SK-N-SH (cell line): ENCODE data around the gene ZNF138. TPM values are rescaled to one million over a fixed set of nuclear protein-coding genes. Genes with fewer than 3 reads are reported as not detected.

Source experiments
- CTCF ChIA-PET: fragments of 300-600, 350-600 bp; formaldehyde crosslinking; extraction: SDS; loops from one replicate; lab custom pipeline; 2021; lab: Yijun Ruan, JAX
- POLR2A ChIA-PET: fragments of 350-600 bp; sonication (Branson Sonifier 250); formaldehyde crosslinking; extraction: SDS; loops from one replicate; lab custom pipeline; 2020; ENCODE audit warnings: antibody characterized with exemption, inconsistent platforms; lab: Yijun Ruan, JAX
- DNase-seq: peaks from one replicate; pipeline ENCODE4 v3.0.0; 2012
- H2AFZ ChIP-seq: fragments of 200-600 bp; sonication (generic); 2 replicates; pipeline ENCODE4 v1.8.1; 2016; ENCODE audit warnings: antibody characterized with exemption, mild to moderate bottlenecking, low read depth
- H3F3A ChIP-seq: fragments of 200-600 bp; sonication (generic); replicated peaks from 2 replicates; pipeline ENCODE3; 2016; ENCODE audit warnings: antibody characterized with exemption, mild to moderate bottlenecking; ENCODE audit not compliant: insufficient read depth
- H3K27ac ChIP-seq, 2 experiments: fragments of 200-500 bp in 1 of 2; fragments of 200-600 bp in 1 of 2; sonication (Bioruptor generic) in 1 of 2; sonication (generic), shearing (Covaris generic) in 1 of 2; 2 replicates each; pipeline versions ENCODE4 v1.5.1 to v1.6.1; 2014 to 2016; ENCODE audit warnings: low read depth in 2 of 2, inconsistent platforms in 1 of 2, low read length in 1 of 2, mild to moderate bottlenecking in 1 of 2, mixed read lengths in 1 of 2
- H3K27me3 ChIP-seq: fragments of 200-600 bp; sonication (generic), shearing (Covaris generic); 2 replicates; pipeline ENCODE4 v1.6.1; 2016; ENCODE audit warnings: mixed run types; ENCODE audit not compliant: insufficient read depth
- H3K36me3 ChIP-seq, 2 experiments: fragments of 200-500 bp in 1 of 2; fragments of 200-600 bp in 1 of 2; sonication (Bioruptor generic) in 1 of 2; sonication (generic) in 1 of 2; replicated peaks in 1 of 2; 2 replicates each; pipeline versions ENCODE3 to v1.5.1; 2014 to 2016; ENCODE audit warnings: low read length in 1 of 2, mild to moderate bottlenecking in 1 of 2; ENCODE audit not compliant: insufficient read depth in 2 of 2, control insufficient read depth in 1 of 2
- H3K4me1 ChIP-seq, 2 experiments: fragments of 200-500 bp in 1 of 2; fragments of 200-600 bp in 1 of 2; sonication (Bioruptor generic) in 1 of 2; sonication (generic), shearing (Covaris generic) in 1 of 2; 2 replicates each; pipeline versions ENCODE4 v1.5.1 to v1.6.1; 2014 to 2016; ENCODE audit warnings: low read depth in 1 of 2, low read length in 1 of 2, mixed run types in 1 of 2; ENCODE audit not compliant: insufficient read depth in 2 of 2, control insufficient read depth in 1 of 2
- H3K4me2 ChIP-seq: fragments of 200-600 bp; sonication (generic), shearing (Covaris generic); 2 replicates; pipeline ENCODE4 v1.6.1; 2017; ENCODE audit warnings: mixed run types
- H3K4me3 ChIP-seq, 2 experiments: fragments of 200-500 bp in 1 of 2; fragments of 200-600 bp in 1 of 2; sonication (Bioruptor generic) in 1 of 2; sonication (generic), shearing (Covaris generic) in 1 of 2; 2 replicates each; pipeline versions ENCODE4 v1.5.1 to v1.8.1; 2014 to 2016; ENCODE audit warnings: low read depth in 2 of 2, inconsistent platforms in 1 of 2, low read length in 1 of 2, mild to moderate bottlenecking in 1 of 2, mixed read lengths in 1 of 2, moderate library complexity in 1 of 2
- H3K79me2 ChIP-seq: fragments of 200-600 bp; sonication (generic); 2 replicates; pipeline ENCODE4 v1.8.1; 2017; ENCODE audit warnings: mild to moderate bottlenecking; ENCODE audit not compliant: insufficient read depth
- H3K9ac ChIP-seq: fragments of 200-600 bp; sonication (generic); 2 replicates; pipeline ENCODE4 v1.6.1; 2017; ENCODE audit warnings: mixed run types
- H3K9me2 ChIP-seq: fragments of 200-600 bp; sonication (generic); 2 replicates; pipeline ENCODE4 v1.6.1; 2017; ENCODE audit warnings: mixed run types
- H3K9me3 ChIP-seq: fragments of 200-600 bp; sonication (generic); 2 replicates; pipeline ENCODE4 v1.6.1; 2017; ENCODE audit warnings: mixed run types, mild to moderate bottlenecking, moderate library complexity
- H4K20me1 ChIP-seq: fragments of 200-600 bp; sonication (generic); 2 replicates; pipeline ENCODE4 v1.6.1; 2017; ENCODE audit warnings: mild to moderate bottlenecking, mixed run types; ENCODE audit not compliant: insufficient read depth
- CHD2 ChIP-seq: fragments of 150-350 bp; IDR thresholded peaks from 2 replicates; pipeline ENCODE4 v1.6.1; 2018; ENCODE audit warnings: low read length; ENCODE audit not compliant: partially characterized antibody
- ELF1 ChIP-seq: IDR thresholded peaks from 2 replicates; pipeline ENCODE4 v1.4.0; 2012
- EP300 ChIP-seq, 2 experiments: IDR thresholded peaks; 2 replicates each; pipeline versions ENCODE4 v1.4.0 to v1.6.1; 2012; ENCODE audit warnings: borderline replicate concordance in 1 of 2, low read depth in 1 of 2, low read length in 1 of 2
- FOXJ3 ChIP-seq: sonication (generic); formaldehyde crosslinking; IDR thresholded peaks from 2 replicates; pipeline ENCODE4 v1.5.1; 2020; ENCODE audit warnings: mild to moderate bottlenecking, missing genetic modification reagents
- FOXM1 ChIP-seq: IDR thresholded peaks from 2 replicates; pipeline ENCODE4 v1.4.0; 2012; ENCODE audit warnings: low read depth, mild to moderate bottlenecking
- MXI1 ChIP-seq: IDR thresholded peaks from 2 replicates; pipeline ENCODE4 v1.6.1; 2012; ENCODE audit warnings: mild to moderate bottlenecking, low read depth, low read length, improper control_type of control experiment
- NFIC ChIP-seq: IDR thresholded peaks from 2 replicates; pipeline ENCODE4 v1.4.0; 2012; ENCODE audit warnings: borderline replicate concordance
- NRF1 ChIP-seq: IDR thresholded peaks from 2 replicates; pipeline ENCODE4 v1.6.1; 2012; ENCODE audit warnings: low read depth, mild to moderate bottlenecking, low read length
- POLR2AphosphoS5 ChIP-seq: IDR thresholded peaks from 2 replicates; pipeline ENCODE4 v1.6.1; 2012; ENCODE audit warnings: low read depth, low read length
- RAD21 ChIP-seq: IDR thresholded peaks from 2 replicates; pipeline ENCODE4 v1.6.1; 2012; ENCODE audit warnings: mild to moderate bottlenecking, low read length
- RCOR1 ChIP-seq: fragments of 150-350 bp; IDR thresholded peaks from 2 replicates; pipeline ENCODE4 v1.6.1; 2017; ENCODE audit warnings: antibody characterized with exemption, low read length
- RFX5 ChIP-seq: IDR thresholded peaks from 2 replicates; pipeline ENCODE4 v1.6.1; 2012; ENCODE audit warnings: mild to moderate bottlenecking, improper control_type of control experiment, low read length
- RXRA ChIP-seq: IDR thresholded peaks from 2 replicates; pipeline ENCODE4 v1.4.0; 2012; ENCODE audit warnings: low read depth, mild to moderate bottlenecking, borderline replicate concordance
- TAF1 ChIP-seq: IDR thresholded peaks from 2 replicates; pipeline ENCODE4 v1.6.1; 2012; ENCODE audit warnings: low read depth, mild to moderate bottlenecking, low read length, moderate library complexity, borderline replicate concordance
- TEAD4 ChIP-seq: IDR thresholded peaks from 2 replicates; pipeline ENCODE4 v1.4.0; 2012; ENCODE audit warnings: mild to moderate bottlenecking, borderline replicate concordance; ENCODE audit not compliant: insufficient read depth
- WGBS: methylation state at CpG from one replicate; pipeline ENCODE4 v1.1.6; 2017; ENCODE audit warnings: low lambda C conversion rate; 5-methylcytosine and 5-hydroxymethylcytosine counted together
- polyA plus RNA-seq, 3 experiments: library from polyadenylated mRNA; depleted of rRNA; stranded (reverse); fragments of >200 nt; gene quantifications; 2 replicates each; pipeline ENCODE4 v1.2.3, GENCODE V29; 2012
- TF ChIP-seq, protein P1 (sequence below): IDR thresholded peaks from 2 replicates; pipeline ENCODE4; 2012
- TF ChIP-seq, protein P2 (sequence below): fragments of 150-350 bp; IDR thresholded peaks from 2 replicates; pipeline ENCODE4 v1.6.1; 2017; ENCODE audit warnings: antibody characterized with exemption, low read length, low read depth, borderline replicate concordance
- TF ChIP-seq, protein P3 (sequence below): IDR thresholded peaks from 2 replicates; pipeline ENCODE4 v1.6.1; 2012; ENCODE audit warnings: mild to moderate bottlenecking, low read depth, low read length, moderate library complexity
- TF ChIP-seq, protein P4 (sequence below): fragments of 150-350 bp; IDR thresholded peaks from 2 replicates; pipeline ENCODE4 v1.6.1; 2016; ENCODE audit warnings: mild to moderate bottlenecking, low read depth, low read length

ZNF138 gene
- polyA plus RNA-seq, 1 of the 3 experiments (the other 2 are of a cell fraction): 4.9 TPM

DNA sequence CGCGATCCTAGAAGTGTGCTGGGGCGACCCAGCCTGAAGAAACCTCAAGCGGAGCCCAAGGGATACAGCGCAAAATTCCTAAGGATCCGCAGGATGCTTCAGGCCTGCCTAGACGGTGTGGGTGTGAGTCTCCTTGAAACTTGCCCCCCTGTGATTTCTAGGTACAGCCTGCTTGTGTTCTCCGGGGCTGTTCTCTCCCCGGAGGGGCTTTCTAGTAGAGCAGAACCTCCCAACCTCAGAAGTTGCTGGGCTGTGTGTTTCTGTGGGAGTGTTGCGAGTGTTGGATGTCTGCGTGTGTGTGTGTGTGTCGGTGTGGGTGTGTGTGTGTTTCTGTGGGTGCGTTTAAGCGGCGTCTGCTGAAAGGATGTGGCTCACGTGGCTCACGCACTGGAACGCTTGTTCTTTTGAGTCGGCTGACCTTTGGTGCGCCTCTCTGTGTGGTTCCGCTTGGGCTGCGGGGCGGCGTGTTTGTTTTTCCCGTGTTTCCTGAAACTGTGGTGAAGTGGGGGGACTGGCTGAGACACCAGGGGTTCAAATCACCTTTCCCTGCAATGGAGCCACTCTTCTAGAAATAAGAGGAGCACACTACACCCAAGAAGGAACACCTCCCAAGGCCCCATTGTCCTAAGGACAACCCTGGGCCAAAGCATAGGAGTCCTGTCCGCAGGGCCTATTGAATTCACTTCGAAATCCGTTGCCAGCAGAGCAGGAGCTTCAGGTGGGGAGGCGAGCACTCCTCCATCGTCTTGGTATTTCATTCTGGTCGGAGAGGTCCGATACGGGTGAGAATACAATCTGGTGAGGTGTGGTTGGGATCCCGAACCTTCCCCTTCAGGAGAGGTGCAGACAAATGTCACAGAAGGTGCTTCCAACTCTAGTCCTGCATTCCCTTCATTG is 83.7 kb downstream of the ZNF138 start:
- Histone ChIP-seq H3K27me3 (peaks cover 9% of the 10 kb centered on the region; the same call in 1 of the 2 replicates), H3K27ac (no peak overlapping the region), H3K9me3 (no peaks in the 10 kb centered on the region), H3F3A (no peaks in the 10 kb centered on the region), H3K4me1 (peaks cover 0 to 6% of the 10 kb centered on the region in 2 experiments; a peak in 1 of 4 replicates), H3K4me2 (peak overlapping the region; percentile 80), H3K4me3 (peak overlapping the region; percentile 55 to 60), H3K9me2 (no peaks in the 10 kb centered on the region), H3K36me3 (no peaks in the 10 kb centered on the region), H4K20me1 (no peaks in the 10 kb centered on the region), H3K9ac (no peak overlapping the region), H2AFZ (peak overlapping the region; percentile 74; the same call in 1 of the 2 replicates), H3K79me2 (no peaks in the 10 kb centered on the region)
- TF ChIP-seq TEAD4: no peak
- no peak for TF ChIP-seq RAD21
- TF ChIP-seq NRF1: no peak
- TF ChIP-seq RFX5: no peak
- no peak for TF ChIP-seq POLR2AphosphoS5
- no peak for TF ChIP-seq NFIC
- TF ChIP-seq RCOR1: no peak
- no peak for TF ChIP-seq TAF1
- TF ChIP-seq, protein P1, sequence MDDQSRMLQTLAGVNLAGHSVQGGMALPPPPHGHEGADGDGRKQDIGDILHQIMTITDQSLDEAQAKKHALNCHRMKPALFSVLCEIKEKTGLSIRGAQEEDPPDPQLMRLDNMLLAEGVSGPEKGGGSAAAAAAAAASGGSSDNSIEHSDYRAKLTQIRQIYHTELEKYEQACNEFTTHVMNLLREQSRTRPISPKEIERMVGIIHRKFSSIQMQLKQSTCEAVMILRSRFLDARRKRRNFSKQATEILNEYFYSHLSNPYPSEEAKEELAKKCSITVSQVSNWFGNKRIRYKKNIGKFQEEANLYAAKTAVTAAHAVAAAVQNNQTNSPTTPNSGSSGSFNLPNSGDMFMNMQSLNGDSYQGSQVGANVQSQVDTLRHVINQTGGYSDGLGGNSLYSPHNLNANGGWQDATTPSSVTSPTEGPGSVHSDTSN: no peak
- no peak for TF ChIP-seq CHD2
- TF ChIP-seq, protein P2, sequence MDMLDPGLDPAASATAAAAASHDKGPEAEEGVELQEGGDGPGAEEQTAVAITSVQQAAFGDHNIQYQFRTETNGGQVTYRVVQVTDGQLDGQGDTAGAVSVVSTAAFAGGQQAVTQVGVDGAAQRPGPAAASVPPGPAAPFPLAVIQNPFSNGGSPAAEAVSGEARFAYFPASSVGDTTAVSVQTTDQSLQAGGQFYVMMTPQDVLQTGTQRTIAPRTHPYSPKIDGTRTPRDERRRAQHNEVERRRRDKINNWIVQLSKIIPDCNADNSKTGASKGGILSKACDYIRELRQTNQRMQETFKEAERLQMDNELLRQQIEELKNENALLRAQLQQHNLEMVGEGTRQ: no peak
- TF ChIP-seq, protein P3, sequence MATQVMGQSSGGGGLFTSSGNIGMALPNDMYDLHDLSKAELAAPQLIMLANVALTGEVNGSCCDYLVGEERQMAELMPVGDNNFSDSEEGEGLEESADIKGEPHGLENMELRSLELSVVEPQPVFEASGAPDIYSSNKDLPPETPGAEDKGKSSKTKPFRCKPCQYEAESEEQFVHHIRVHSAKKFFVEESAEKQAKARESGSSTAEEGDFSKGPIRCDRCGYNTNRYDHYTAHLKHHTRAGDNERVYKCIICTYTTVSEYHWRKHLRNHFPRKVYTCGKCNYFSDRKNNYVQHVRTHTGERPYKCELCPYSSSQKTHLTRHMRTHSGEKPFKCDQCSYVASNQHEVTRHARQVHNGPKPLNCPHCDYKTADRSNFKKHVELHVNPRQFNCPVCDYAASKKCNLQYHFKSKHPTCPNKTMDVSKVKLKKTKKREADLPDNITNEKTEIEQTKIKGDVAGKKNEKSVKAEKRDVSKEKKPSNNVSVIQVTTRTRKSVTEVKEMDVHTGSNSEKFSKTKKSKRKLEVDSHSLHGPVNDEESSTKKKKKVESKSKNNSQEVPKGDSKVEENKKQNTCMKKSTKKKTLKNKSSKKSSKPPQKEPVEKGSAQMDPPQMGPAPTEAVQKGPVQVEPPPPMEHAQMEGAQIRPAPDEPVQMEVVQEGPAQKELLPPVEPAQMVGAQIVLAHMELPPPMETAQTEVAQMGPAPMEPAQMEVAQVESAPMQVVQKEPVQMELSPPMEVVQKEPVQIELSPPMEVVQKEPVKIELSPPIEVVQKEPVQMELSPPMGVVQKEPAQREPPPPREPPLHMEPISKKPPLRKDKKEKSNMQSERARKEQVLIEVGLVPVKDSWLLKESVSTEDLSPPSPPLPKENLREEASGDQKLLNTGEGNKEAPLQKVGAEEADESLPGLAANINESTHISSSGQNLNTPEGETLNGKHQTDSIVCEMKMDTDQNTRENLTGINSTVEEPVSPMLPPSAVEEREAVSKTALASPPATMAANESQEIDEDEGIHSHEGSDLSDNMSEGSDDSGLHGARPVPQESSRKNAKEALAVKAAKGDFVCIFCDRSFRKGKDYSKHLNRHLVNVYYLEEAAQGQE: no peak
- no peak for TF ChIP-seq ELF1
- no peak for TF ChIP-seq RXRA
- TF ChIP-seq MXI1: no peak
- TF ChIP-seq FOXM1: no peak
- TF ChIP-seq FOXJ3 (CRISPR knock-in tag): no peak
- TF ChIP-seq, protein P4, sequence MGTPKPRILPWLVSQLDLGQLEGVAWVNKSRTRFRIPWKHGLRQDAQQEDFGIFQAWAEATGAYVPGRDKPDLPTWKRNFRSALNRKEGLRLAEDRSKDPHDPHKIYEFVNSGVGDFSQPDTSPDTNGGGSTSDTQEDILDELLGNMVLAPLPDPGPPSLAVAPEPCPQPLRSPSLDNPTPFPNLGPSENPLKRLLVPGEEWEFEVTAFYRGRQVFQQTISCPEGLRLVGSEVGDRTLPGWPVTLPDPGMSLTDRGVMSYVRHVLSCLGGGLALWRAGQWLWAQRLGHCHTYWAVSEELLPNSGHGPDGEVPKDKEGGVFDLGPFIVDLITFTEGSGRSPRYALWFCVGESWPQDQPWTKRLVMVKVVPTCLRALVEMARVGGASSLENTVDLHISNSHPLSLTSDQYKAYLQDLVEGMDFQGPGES: no peak
- TF ChIP-seq EP300 (IDR thresholded peaks at IDR 0.05; ENCODE audit: borderline replicate concordance in 1 of 2, low read depth in 1 of 2, low read length in 1 of 2): no peak
- WGBS: 69% methylated on average over 31 of the region's 34 CpGs
- CTCF ChIA-PET: no interaction called here
- DNase-seq: peak; percentile 37
- POLR2A ChIA-PET: interaction anchor here (0.6 to 1.0 kb wide), 2 partner anchors 25 to 303 kb away, joined by 3 read pairs; partner anchors contain the start of gene ZNF273
